Vagina (tissue), 2 donors: Measurements from ENCODE around the gene SCYL2.

ENCODE experiments used
- CTCF ChIP-seq, 3 experiments: fragments of 450-650 bp in 2 of 3; fragments of 200-600 bp in 1 of 3; sonication (generic) in 1 of 3; IDR thresholded peaks; one replicate each; pipeline ENCODE4 v1.5.1; 2017 to 2019; ENCODE audit warnings: antibody characterized with exemption in 3 of 3, mild to moderate bottlenecking in 2 of 3, moderate library complexity in 2 of 3
- POLR2AphosphoS5 ChIP-seq, 2 donors: sonication (generic); formaldehyde crosslinking; IDR thresholded peaks; one replicate each; pipeline ENCODE4 v1.9.0; 2017; ENCODE audit warnings: antibody characterized with exemption in 2 of 2, mild to moderate bottlenecking in 2 of 2, low read depth in 1 of 2; ENCODE audit not compliant: insufficient read depth in 1 of 2

- TF ChIP-seq POLR2AphosphoS5 (IDR thresholded peaks at IDR 0.05; ENCODE audit: insufficient read depth in 1 of 2, low read depth in 1 of 2) (no peak), CTCF (IDR thresholded peaks at IDR 0.05) (no peak)
These were observed 121.4 kb downstream of the SCYL2 start for GRCh38 chr12:100388382-100388781.
